Left forelimb (tissue), 1 donor: ENCODE data around the gene RHBDL1.
A peak's percentile ranks its signal among the peaks of the same experiment; 100 is the strongest.

Experiments
- DNase-seq: peaks from one replicate; pipeline ENCODE4 v3.0.0-alpha.2; 2018; ENCODE audit warnings: low spot score

RHBDL1 gene

DNA sequence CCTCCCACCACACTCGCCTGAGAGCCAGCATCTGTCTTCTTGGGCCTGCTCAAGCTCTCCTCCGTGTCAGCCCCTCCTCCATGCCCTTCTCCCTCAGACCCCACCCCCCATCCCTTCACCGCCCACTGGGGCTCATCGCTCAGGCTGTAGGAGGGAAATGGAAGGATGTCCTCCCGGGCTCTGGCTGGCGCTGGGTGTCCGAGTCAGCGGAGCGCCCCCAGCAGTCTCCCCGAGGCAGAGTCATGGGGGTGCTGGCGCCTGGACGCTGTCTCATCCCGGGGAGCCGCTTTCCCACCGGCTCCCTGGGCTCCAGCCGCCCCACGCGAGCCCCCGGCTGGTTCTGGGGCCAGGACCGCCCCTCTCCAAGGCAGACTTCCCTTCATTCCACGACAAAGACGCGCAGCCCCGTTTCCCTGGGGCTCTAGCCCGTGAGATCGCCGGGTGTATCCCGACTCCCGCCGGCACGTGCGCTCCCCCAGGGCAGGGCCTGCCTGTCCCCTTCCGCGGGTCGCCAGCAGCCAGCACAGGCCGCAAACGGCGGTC lies 45.0 kb downstream of the RHBDL1 start:
- DNase-seq: no peak

DNA sequence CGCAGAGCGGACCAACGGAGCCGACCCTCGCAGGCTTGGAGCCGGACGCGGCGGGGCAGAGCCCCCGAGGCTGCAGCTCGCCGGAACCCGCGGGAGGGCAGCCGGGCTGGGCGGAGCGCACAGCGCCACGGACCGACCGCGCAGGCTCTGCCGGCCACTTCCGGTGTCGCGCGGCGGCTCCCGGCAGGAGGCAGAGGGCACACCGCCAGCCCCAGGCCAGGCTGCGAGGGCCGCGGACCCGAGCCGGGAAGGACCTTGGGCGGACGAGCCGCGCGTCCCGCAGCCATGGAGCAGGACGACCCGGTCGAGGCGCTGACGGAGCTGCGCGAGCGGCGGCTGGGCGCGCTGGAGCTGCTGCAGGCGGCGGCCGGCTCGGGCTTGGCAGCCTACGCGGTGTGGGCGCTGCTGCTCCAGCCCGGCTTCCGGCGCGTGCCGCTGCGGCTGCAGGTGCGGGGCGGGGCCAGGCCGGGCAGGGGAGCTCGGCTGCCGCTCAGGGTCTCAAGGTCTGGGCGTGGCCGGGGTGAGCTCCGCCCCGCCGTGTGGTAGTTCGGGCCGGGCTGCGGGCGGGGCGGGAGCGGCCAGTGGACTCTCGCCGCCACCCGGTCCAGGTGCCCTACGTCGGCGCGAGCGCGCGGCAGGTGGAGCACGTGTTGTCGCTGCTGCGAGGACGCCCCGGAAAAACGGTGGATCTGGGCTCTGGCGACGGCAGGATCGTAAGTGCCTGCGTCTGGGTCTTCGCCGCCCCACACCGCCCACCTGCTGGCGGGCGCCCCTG lies 45.7 kb downstream of the RHBDL1 start, which contains the start of gene ANTKMT:
Gene ANTKMT (plus strand): TSS at position 157 of the 775 bp plus-strand sequence. CDS start 129 bp downstream, at position 286.
- peak; percentile 88 for DNase-seq

GRCh38 chr16:721765-722540 lies 46.5 kb downstream of the RHBDL1 start:
- no peak for DNase-seq

- no peak for DNase-seq
Observed at GRCh38 chr16:722835-723633, 47.6 kb downstream of the RHBDL1 start.

DNA sequence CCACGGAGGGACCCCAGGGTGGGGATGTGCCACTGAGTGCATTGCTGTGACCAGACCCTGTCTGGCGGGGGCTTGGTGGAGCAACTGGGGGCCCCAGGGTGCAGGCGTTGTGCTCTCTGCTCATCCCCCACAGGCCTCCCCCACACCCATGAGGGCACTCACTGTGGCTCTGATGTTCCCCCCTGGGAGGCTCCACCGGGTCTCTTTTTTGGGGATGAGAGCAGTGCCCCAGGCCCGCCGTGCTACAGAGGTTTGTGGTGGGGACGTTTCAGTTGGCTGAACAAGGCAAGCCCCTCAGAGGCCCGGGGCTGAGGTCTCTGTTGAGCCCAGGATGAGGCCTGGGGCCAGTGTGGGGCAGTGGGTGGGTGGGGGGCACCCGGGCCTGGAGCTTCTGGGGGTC lies 48.2 kb downstream of the RHBDL1 start:
- DNase-seq: no peak

GRCh38 chr16:724188-725040 lies 48.9 kb downstream of the RHBDL1 start:
- no peak for DNase-seq

- no peak for DNase-seq
Observed at GRCh38 chr16:725041-725376, 49.5 kb downstream of the RHBDL1 start.

GRCh38 chr16:725463-726187 lies 50.2 kb downstream of the RHBDL1 start:
- DNase-seq: no peak

- no peak for DNase-seq
Observed at GRCh38 chr16:726188-726437, 50.6 kb downstream of the RHBDL1 start.

DNA sequence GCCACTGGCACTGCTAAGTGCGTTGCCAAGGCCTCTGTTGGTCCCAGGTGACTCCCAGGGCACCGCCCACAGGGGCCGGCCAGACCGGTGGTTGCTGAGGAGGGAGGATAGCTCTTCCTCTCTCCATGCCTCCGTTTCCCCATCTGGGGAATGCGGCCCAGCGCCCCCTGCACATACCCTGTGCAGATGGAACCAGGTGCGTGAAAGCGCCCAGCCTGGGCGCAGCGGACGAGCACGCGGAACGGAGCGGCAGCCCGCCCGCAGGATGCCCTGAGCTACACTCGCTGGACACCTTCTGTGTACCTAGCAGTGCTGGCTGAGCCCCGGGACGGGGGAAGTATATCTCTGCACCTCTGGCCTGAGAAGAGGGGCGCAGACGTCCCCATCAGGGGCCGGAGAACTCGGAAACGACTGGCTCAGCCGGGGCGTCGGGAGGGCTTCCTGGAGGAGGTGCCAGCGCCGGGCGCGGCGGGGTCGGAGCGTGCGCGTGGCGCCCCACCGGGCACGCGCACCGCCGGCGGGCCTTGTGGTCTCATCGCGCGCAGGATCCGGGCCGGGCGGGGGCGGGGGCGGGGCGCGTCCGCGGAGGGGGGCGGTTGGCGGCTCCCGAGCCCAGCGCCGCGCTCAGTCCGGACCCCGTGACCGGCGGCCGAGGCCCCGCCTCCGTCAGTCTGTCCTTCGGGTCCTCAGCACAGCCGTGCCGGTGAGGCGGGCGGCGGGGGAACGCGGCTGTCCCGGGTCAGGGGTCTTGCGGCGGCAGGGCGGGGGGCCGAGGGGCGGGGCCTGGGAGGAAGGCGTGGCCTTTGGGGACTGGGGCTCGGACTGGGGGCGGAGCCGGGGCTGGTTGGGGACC lies 51.2 kb downstream of the RHBDL1 start, which contains the start of the genes CCDC78 and HAGHL:
Gene CCDC78 (minus strand): TSS at position 6 of the 853 bp plus-strand sequence. CDS start 76 bp downstream, outside the sequence.
Gene HAGHL (plus strand): TSS at position 669 of the 853 bp plus-strand sequence. CDS start 404 bp downstream, outside the sequence.
- no peak for DNase-seq

- DNase-seq: no peak
Observed at GRCh38 chr16:727291-727977, 52.0 kb downstream of the RHBDL1 start.
